ENCODE data around the gene GMPS. TPM values are rescaled to one million over a fixed set of nuclear protein-coding genes. Genes with fewer than 3 reads are reported as not detected.

Gene GMPS
- total RNA-seq, 2 donors from 2014 or later, result 18.5 to 20.2 TPM

Other genes starting within 250 kb of the GMPS start
- 1 to 10 TPM; 3.0 to 5.2 TPM for gene PLCH1, start 125.6 kb upstream of the GMPS start, total RNA-seq
- 10 to 100 TPM in 1 of 2 donors, 1 to 10 TPM in 1; 4.9 to 14.8 TPM for gene C3orf33, start 64.4 kb upstream of the GMPS start, total RNA-seq
- 10 to 100 TPM; 40.0 to 42.2 TPM for gene SLC33A1, start 16.2 kb upstream of the GMPS start, total RNA-seq
- gene KCNAB1, start 249.9 kb downstream of the GMPS start, total RNA-seq, result 1 to 10 TPM; 5.2 to 5.3 TPM